Liver (tissue), 9 donors: ENCODE data around the gene HMX2. TPM values are rescaled to one million over a fixed set of nuclear protein-coding genes. Genes with fewer than 3 reads are reported as not detected.

Source experiments
- DNase-seq: peaks from one replicate; pipeline ENCODE4 v3.0.0-alpha.2; 2017; ENCODE audit warnings: low spot score
- H3K27ac ChIP-seq, 2 donors: one replicate each; pipeline ENCODE4 v1.7.0; 2013; ENCODE audit warnings: inconsistent platforms in 2 of 2, low read length in 2 of 2, control low read depth in 1 of 2, low read depth in 1 of 2, mild to moderate bottlenecking in 1 of 2
- H3K27me3 ChIP-seq, 4 donors: one replicate each; pipeline versions ENCODE4 v1.6.1 to v1.7.0; 2013; ENCODE audit warnings: low read length in 3 of 4, inconsistent platforms in 1 of 4, mild to moderate bottlenecking in 1 of 4, moderate library complexity in 1 of 4; ENCODE audit not compliant: control insufficient read depth in 4 of 4, insufficient read depth in 4 of 4
- H3K36me3 ChIP-seq, 4 donors: one replicate each; pipeline versions ENCODE4 v1.6.1 to v1.7.0; 2013; ENCODE audit warnings: low read length in 3 of 4, mild to moderate bottlenecking in 3 of 4, low read depth in 1 of 4, moderate library complexity in 1 of 4; ENCODE audit not compliant: control insufficient read depth in 4 of 4, insufficient read depth in 3 of 4
- H3K4me1 ChIP-seq, 4 donors: one replicate each; pipeline versions ENCODE4 v1.6.1 to v1.7.0; 2013; ENCODE audit warnings: low read length in 3 of 4, mild to moderate bottlenecking in 3 of 4, moderate library complexity in 1 of 4; ENCODE audit not compliant: control insufficient read depth in 4 of 4, insufficient read depth in 4 of 4
- H3K4me3 ChIP-seq, 3 donors: one replicate each; pipeline versions ENCODE4 v1.6.1 to v1.7.0; 2013; ENCODE audit warnings: low read length in 3 of 3, control low read depth in 1 of 3, low read depth in 1 of 3, mild to moderate bottlenecking in 1 of 3
- H3K9ac ChIP-seq, 2 donors: one replicate each; pipeline ENCODE4 v1.7.0; 2013; ENCODE audit warnings: low read length in 2 of 2, mild to moderate bottlenecking in 2 of 2, moderate library complexity in 2 of 2, control low read depth in 1 of 2, low read depth in 1 of 2
- H3K9me3 ChIP-seq, 4 donors: one replicate each; pipeline versions ENCODE4 v1.6.1 to v1.7.0; 2013; ENCODE audit warnings: low read length in 3 of 4; ENCODE audit not compliant: control insufficient read depth in 4 of 4
- EGR1 ChIP-seq, 2 donors: IDR thresholded peaks; 2 replicates each; pipeline ENCODE4 v1.6.1; 2016 to 2018; ENCODE audit warnings: antibody characterized with exemption in 2 of 2, low read depth in 2 of 2
- FOXA1 ChIP-seq: IDR thresholded peaks from 2 replicates; pipeline ENCODE4 v1.6.1; 2016; ENCODE audit warnings: antibody characterized with exemption
- FOXA2 ChIP-seq: IDR thresholded peaks from 2 replicates; pipeline ENCODE4 v1.6.1; 2016; ENCODE audit warnings: antibody characterized with exemption
- HNF4A ChIP-seq, 2 donors: conservative IDR thresholded peaks; 2 replicates each; pipeline ENCODE4 v1.6.1; 2016; ENCODE audit warnings: antibody characterized with exemption in 2 of 2, mild to moderate bottlenecking in 2 of 2
- HNF4G ChIP-seq: IDR thresholded peaks from 2 replicates; pipeline ENCODE4 v1.6.1; 2016; ENCODE audit warnings: antibody characterized with exemption
- JUND ChIP-seq, 2 donors: IDR thresholded peaks; 2 replicates each; pipeline ENCODE4 v1.6.1; 2016; ENCODE audit warnings: antibody characterized with exemption in 2 of 2
- NR2F2 ChIP-seq: IDR thresholded peaks from 2 replicates; pipeline ENCODE4 v1.6.1; 2016; ENCODE audit warnings: antibody characterized with exemption
- RAD21 ChIP-seq, 2 donors: IDR thresholded peaks; 2 replicates each; pipeline ENCODE4 v1.6.1; 2016; ENCODE audit warnings: antibody characterized with exemption in 2 of 2, mild to moderate bottlenecking in 2 of 2
- RXRA ChIP-seq, 2 donors: IDR thresholded peaks; 2 replicates each; pipeline ENCODE4 v1.6.1; 2017 to 2018; ENCODE audit warnings: antibody characterized with exemption in 2 of 2, mild to moderate bottlenecking in 1 of 2
- SP1 ChIP-seq: IDR thresholded peaks from 2 replicates; pipeline ENCODE4 v1.6.1; 2018; ENCODE audit warnings: antibody characterized with exemption, mild to moderate bottlenecking
- TAF1 ChIP-seq: conservative IDR thresholded peaks from 2 replicates; pipeline ENCODE4 v1.6.1; 2016; ENCODE audit warnings: antibody characterized with exemption, mild to moderate bottlenecking
- YY1 ChIP-seq: IDR thresholded peaks from 2 replicates; pipeline ENCODE4 v1.6.1; 2016; ENCODE audit warnings: antibody characterized with exemption, mild to moderate bottlenecking
- WGBS: extraction: QIAGEN DNeasy Blood & Tissue Kit; methylation state at CpG from one replicate; pipeline ENCODE4 v1.1.7; 2013; 5-methylcytosine and 5-hydroxymethylcytosine counted together
- polyA plus RNA-seq, 2 donors: library from polyadenylated mRNA; stranded (reverse) in 1 of 2; unstranded in 1 of 2; fragments of 200-250 nt in 1 of 2; fragments of >200 nt in 1 of 2; fragmentation: Nextera tagmentation in 1 of 2; extraction: Ambion mirVana in 1 of 2; gene quantifications; one replicate each; pipeline versions ENCODE4 v1.2.1 to v1.2.3, GENCODE V29; 2013 to 2015
- total RNA-seq, 2 donors: library from RNA; depleted of rRNA; stranded (reverse); fragments of >200 nt; gene quantifications; one replicate each; pipeline ENCODE4 v1.2.3, GENCODE V29; 2014
- TF ChIP-seq, protein P1 (sequence below): fragments of 150-350 bp; IDR thresholded peaks from 2 replicates; pipeline ENCODE4 v1.5.1; 2017; ENCODE audit warnings: improper control_type of control experiment, low read depth, low read length; ENCODE audit not compliant: missing input control
- TF ChIP-seq, protein P2 (sequence below): IDR thresholded peaks from 2 replicates; pipeline ENCODE4 v1.6.1; 2016; ENCODE audit warnings: antibody characterized with exemption
- TF ChIP-seq, protein P3 (sequence below): IDR thresholded peaks from 2 replicates; pipeline ENCODE4 v1.6.1; 2016; ENCODE audit warnings: antibody characterized with exemption
- TF ChIP-seq, protein P4 (sequence below): IDR thresholded peaks from 2 replicates; pipeline ENCODE4 v1.6.1; 2016; ENCODE audit warnings: antibody characterized with exemption, mild to moderate bottlenecking
- TF ChIP-seq, protein P5 (sequence below): IDR thresholded peaks from 2 replicates; pipeline ENCODE4 v1.6.1; 2016; ENCODE audit warnings: antibody characterized with exemption
- donor health status: healthy.
- donor health status: healthy.
- donor health status: healthy.
- donor health status: healthy.
- donor health status: healthy.

Gene HMX2
- total and polyA plus RNA-seq, 4 donors = not detected

DNA sequence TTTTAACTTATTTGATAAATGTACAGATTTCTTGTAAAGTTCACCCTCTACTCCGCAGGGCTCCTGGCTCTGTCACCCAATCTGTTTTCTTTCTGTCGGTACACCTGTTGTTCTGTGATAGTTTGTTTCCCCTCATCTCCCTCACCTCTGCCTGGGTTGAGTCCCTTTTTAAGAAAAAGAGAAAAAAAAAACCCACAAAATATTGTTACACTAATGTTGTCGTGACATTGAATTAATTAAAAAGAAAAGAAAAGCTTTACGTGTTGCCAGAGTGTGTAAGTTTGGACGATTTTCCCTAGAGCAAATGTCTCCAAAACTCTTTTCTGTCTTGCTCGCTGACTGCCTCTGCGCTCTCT lies 8.8 kb upstream of the HMX2 start:
- Histone ChIP-seq H3K36me3 (no peaks in the 10 kb centered on the region), H3K4me1 (peaks cover 17 to 37% (median 29%) of the 10 kb centered on the region in 4 donors), H3K9ac (no peak overlapping the region), H3K27ac (no peak overlapping the region), H3K27me3 (peaks cover 13 to 32% (median 30%) of the 10 kb centered on the region in 4 donors), H3K9me3 (no peaks in the 10 kb centered on the region), H3K4me3 (no peak overlapping the region)
- WGBS = 8% methylated on average over 7 of the region's 7 CpGs
- DNase-seq = no peak
- TF ChIP-seq JUND (IDR thresholded peaks at IDR 0.05) (no peak), TAF1 (no peak), SP1 (no peak), RXRA (IDR thresholded peaks at IDR 0.05) (no peak), NR2F2 (no peak), FOXA2 (no peak), YY1 (no peak)
- TF ChIP-seq, protein P1, sequence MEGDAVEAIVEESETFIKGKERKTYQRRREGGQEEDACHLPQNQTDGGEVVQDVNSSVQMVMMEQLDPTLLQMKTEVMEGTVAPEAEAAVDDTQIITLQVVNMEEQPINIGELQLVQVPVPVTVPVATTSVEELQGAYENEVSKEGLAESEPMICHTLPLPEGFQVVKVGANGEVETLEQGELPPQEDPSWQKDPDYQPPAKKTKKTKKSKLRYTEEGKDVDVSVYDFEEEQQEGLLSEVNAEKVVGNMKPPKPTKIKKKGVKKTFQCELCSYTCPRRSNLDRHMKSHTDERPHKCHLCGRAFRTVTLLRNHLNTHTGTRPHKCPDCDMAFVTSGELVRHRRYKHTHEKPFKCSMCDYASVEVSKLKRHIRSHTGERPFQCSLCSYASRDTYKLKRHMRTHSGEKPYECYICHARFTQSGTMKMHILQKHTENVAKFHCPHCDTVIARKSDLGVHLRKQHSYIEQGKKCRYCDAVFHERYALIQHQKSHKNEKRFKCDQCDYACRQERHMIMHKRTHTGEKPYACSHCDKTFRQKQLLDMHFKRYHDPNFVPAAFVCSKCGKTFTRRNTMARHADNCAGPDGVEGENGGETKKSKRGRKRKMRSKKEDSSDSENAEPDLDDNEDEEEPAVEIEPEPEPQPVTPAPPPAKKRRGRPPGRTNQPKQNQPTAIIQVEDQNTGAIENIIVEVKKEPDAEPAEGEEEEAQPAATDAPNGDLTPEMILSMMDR = no peak
- TF ChIP-seq, protein P2, sequence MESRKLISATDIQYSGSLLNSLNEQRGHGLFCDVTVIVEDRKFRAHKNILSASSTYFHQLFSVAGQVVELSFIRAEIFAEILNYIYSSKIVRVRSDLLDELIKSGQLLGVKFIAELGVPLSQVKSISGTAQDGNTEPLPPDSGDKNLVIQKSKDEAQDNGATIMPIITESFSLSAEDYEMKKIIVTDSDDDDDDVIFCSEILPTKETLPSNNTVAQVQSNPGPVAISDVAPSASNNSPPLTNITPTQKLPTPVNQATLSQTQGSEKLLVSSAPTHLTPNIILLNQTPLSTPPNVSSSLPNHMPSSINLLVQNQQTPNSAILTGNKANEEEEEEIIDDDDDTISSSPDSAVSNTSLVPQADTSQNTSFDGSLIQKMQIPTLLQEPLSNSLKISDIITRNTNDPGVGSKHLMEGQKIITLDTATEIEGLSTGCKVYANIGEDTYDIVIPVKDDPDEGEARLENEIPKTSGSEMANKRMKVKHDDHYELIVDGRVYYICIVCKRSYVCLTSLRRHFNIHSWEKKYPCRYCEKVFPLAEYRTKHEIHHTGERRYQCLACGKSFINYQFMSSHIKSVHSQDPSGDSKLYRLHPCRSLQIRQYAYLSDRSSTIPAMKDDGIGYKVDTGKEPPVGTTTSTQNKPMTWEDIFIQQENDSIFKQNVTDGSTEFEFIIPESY = no peak
- TF ChIP-seq, protein P3, sequence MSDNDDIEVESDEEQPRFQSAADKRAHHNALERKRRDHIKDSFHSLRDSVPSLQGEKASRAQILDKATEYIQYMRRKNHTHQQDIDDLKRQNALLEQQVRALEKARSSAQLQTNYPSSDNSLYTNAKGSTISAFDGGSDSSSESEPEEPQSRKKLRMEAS = no peak
- TF ChIP-seq, protein P4, sequence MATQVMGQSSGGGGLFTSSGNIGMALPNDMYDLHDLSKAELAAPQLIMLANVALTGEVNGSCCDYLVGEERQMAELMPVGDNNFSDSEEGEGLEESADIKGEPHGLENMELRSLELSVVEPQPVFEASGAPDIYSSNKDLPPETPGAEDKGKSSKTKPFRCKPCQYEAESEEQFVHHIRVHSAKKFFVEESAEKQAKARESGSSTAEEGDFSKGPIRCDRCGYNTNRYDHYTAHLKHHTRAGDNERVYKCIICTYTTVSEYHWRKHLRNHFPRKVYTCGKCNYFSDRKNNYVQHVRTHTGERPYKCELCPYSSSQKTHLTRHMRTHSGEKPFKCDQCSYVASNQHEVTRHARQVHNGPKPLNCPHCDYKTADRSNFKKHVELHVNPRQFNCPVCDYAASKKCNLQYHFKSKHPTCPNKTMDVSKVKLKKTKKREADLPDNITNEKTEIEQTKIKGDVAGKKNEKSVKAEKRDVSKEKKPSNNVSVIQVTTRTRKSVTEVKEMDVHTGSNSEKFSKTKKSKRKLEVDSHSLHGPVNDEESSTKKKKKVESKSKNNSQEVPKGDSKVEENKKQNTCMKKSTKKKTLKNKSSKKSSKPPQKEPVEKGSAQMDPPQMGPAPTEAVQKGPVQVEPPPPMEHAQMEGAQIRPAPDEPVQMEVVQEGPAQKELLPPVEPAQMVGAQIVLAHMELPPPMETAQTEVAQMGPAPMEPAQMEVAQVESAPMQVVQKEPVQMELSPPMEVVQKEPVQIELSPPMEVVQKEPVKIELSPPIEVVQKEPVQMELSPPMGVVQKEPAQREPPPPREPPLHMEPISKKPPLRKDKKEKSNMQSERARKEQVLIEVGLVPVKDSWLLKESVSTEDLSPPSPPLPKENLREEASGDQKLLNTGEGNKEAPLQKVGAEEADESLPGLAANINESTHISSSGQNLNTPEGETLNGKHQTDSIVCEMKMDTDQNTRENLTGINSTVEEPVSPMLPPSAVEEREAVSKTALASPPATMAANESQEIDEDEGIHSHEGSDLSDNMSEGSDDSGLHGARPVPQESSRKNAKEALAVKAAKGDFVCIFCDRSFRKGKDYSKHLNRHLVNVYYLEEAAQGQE = no peak

DNA sequence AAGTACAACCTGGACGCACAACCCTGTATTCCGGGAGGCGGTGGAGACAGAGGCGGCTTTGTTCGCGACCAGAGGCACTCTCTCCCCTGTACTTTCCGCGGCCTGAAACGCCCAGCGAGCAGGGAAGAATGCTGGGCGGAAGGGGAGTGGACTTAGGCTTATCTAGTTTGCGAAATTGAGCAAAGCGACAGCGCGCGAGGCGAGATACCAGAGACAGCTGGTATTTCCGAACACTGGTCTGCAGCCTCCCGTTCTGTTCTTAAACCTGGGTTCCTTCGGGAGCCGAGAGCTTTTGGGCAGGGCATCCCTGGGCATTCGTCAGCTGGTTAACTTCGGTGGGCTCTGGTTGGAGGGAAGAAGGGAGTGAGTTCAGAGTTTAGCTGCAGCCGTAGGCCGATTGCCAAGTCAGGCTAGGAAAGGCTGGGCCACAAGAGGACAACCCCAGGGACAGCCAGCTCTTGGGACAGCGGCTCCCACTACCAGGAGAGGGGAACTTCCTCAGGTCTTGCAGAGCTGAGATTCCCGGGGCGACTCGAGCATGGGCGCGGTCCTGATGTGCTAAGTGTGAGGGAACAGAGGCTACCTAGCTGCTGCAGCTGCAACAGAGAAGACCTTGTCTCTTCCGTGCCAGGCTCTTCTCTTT lies 8.3 kb upstream of the HMX2 start:
- WGBS = 4% methylated on average over 32 of the region's 32 CpGs
- H3K4me1 ChIP-seq = peaks cover 14 to 37% (median 28%) of the 10 kb centered on the region in 4 donors
- no peaks in the 10 kb centered on the region for H3K36me3 ChIP-seq
- H3K9me3 ChIP-seq = no peaks in the 10 kb centered on the region
- no peak for DNase-seq
- no peak overlapping the region for H3K4me3 ChIP-seq
- no peak overlapping the region for H3K9ac ChIP-seq
- H3K27ac ChIP-seq = no peak overlapping the region
- peaks cover 13 to 31% (median 27%) of the 10 kb centered on the region in 4 donors for H3K27me3 ChIP-seq
- TF ChIP-seq FOXA1 (no peak), TAF1 (no peak), JUND (IDR thresholded peaks at IDR 0.05) (no peak), EGR1 (IDR thresholded peaks at IDR 0.05; ENCODE audit: low read depth in 2 of 2) (no peak), YY1 (no peak), HNF4A (conservative IDR thresholded peaks at IDR 0.05) (peak; percentile 43 to 48), NR2F2 (no peak), RAD21 (IDR thresholded peaks at IDR 0.05) (peak; percentile 9 to 50), RXRA (IDR thresholded peaks at IDR 0.05) (peak in 1 of 2 donors; percentile 20), HNF4G (no peak)
- TF ChIP-seq, protein P4 = peak; percentile 21
- TF ChIP-seq, protein P5, sequence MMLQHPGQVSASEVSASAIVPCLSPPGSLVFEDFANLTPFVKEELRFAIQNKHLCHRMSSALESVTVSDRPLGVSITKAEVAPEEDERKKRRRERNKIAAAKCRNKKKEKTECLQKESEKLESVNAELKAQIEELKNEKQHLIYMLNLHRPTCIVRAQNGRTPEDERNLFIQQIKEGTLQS = no peak
- TF ChIP-seq, protein P2 = no peak
- TF ChIP-seq, protein P3 = no peak
